Right kidney (tissue), 1 donor: ENCODE results near the gene NR6A1.
A peak's percentile ranks its signal among the peaks of the same experiment; 100 is the strongest.

Experiments used
- DNase-seq: peaks from one replicate; pipeline ENCODE4 v3.0.0-alpha.2; 2016

Gene NR6A1

DNA sequence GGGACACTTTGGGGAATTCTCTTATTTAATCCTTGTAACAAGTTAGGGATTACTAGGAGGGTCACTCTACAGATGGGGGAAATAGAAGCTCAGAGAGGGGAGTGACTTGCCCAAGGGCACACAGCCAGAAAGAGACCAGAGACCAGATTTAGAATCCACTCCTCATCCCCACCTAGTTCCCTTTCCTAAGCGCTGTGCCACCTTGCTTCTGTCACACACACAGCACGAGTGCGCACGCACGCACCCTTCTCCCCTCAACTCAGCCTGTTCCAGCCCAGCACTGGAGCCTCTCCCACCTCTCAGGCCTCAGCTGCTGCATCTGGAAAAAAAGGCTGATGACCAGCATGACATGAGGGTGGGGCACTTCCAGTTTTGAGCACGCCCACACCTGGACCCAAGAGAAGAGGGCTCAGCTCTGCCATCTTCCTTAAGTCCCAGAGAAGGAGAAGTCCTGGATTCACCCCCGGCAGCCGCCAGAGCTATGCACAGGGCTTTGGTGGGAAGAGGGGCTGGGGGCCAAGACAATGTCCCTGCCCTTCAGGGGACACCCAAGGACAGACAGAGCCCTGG is 282.4 kb downstream of the NR6A1 start:
- no peak for DNase-seq

DNA sequence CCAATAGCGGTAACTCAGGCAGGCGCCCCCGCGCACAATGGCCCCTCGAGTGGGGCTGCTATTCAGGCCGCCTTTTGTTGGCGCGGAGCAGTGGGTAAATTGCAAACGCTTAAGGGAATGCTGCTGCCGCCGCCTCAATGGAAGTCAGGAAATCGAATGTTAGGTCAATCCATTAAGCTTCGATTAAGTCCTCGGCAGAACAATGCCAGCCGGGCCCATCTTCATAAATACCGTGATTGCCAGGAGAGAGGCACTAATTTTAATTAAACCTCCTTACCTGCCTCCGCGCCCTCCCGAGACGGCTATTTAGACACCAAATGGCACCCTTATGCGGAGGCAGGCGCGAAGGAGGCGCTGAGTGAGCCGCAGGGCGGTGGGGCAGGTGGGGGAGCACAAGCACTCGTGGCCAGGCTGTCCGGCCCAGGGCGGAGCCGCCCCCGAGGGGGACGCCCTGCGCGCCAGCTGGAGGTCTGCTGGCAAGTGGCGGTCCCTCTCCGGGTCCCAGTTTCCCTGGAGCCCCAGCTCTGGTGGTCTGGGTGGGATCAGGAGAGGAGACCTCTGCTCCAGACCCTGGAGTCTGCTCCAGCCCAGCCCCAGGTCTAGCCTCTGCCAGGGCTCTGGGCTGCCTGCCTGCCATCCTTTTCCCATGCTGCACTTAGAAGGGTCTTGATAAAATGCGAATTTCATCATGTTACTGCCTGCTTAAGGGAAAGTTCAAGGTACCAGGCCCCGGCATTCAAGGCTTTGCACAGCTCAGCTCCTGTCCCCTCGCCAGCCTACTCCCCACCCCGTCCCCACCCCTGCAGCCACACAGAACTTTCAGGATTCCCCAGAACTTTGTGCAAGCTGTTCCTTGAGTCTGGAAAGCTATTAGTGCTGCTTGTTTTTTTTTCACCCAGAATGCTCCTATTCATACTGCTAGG is 283.6 kb downstream of the NR6A1 start:
- DNase-seq = no peak

DNA sequence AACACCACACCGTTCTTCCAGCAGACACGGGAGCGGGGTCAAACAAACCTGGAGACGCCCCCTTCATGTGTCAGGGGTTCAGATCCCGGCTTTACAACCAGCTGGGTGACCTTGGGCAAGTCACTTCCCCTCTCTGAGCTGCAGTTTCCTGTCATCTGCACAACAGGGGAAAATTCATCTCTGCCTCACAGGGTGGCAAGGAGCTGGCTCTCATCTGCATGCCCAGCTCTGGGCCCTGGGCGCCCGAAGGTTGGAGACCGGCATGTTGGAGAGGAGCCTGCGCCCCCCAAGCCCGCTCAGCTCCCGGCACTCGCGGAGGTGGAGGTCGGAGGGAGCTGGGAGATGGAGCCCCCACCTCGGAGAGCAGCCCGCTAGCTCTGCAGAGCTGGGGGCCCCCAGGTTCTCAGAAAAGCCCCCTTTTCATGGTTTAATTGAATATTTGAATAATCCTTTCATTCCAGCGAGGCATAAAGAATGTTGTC is 284.3 kb downstream of the NR6A1 start:
- no peak for DNase-seq

DNA sequence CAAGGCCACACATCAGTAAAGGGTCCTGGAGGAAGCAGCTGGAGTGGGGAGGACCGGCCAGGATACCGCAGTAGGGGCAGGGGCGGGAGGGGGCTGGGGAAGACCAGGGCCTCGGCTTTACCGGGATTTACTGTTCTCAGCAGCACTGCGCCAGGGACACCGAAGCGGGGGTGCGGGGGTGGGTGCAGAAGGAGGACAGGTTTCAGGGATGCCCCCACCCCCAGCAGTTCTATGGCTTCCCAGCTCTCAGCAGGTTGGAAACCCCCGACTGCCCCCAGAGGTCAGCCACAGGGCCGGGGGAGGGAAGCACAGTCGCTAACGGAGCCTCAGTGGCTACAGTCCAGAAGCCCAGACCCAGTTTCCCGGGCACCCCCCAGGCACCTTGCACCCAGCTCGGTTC is 285.2 kb downstream of the NR6A1 start:
- no peak for DNase-seq

DNA sequence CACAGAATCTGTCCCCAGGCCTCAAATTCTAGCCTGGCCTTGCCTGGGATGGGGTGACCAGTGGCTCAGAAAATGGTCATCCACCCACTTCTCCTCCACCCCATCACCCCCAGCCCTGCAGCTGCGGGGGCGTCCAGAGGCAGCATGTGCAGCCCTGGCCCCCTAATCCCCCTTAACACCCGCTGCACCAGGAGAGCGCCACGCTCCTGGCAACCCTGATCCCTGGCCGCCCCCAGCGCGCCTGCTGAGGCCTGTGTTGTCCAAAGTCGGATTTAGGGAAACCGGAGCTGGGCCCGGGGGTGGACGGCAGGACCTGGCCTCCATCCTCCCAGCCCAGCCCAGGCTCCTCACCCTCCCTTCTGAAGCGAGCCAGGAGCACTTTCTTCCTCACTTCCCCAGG is 285.9 kb downstream of the NR6A1 start:
- no peak for DNase-seq

DNA sequence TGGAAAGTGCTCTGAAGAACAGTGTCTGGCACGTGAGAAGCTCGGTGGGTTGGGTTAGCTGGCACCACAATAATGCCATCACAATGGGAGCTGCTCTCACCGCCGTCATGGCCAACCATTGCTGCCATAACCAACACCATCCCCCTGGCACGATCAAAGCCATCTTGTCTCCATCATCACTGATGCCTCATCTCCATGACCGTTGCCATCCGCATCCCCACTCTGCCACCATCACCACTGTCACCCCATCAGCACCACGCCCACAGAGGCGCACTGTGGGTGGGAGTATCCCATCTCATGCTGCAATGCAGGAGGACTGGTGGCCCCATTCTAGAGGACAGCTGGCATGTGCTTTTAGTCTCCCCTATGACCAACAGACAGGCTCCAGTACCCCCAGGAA is 287.6 kb downstream of the NR6A1 start:
- DNase-seq = no peak

DNA sequence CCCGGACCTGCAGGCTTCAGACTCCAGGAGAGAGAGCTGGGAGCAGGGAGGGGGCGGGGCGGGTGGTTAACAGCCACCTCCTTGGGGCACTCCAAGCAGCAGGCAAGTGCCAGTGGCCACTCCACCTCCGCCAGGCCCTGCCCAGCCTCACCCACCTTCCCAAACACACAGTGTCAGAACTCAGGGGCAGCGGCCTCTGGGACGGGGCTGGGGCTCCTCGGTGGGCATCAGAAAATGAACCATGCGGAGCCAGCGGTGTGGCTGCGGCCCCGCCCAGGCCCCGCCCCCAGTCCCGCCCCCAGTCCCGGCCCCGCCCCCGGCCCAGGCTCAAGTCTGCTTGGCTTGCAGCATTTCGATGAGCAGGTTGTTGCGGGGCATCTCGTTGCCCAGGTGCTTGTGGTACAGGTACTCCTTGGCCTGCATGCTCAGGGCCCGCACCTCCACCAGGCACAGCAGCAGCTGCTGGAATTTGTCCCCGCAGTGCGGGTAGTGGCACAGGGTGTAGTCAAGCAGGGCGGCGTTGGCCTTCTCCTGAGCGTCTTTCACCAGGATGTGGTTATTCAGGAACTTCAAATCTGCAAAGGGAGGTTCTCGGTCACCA is 288.6 kb downstream of the NR6A1 start:
- no peak for DNase-seq

DNA sequence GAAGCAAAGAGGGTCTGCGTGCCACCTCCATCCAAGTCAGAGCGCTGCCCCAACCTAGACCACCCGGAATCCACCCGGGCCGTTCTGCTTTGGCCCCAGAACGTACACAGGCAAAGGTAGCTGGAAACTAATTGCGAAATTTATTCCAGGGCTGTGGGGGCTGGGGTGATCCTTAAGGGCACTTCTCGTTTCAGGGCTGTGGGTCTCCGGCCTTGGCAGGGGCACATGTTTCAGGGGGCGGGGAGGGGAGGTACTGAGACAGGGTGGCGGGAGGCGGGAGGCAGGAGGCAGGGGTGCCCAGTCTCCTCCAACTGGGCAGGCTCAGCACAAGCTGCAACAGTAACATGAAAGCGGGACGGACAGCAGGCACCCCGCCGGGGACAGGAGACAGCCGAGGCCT is 290.0 kb downstream of the NR6A1 start:
- no peak for DNase-seq

DNA sequence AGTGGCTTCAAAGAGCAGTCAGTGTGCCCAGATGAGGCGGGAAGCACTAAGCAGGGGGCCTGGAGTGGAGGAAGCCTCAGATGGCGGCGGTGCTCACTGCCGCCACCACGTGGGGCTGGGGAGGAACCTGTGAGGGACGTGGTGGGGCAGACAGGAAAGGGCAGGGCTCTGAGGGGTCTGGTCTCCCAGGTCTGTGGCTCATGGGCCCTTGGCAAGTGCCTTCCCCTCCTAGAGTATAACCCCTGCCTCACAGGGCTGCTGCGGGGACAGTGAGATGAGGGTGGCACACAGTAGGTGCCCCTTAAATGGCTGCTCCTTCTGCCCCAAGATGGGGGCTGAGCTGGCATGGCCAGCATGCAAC is 290.5 kb downstream of the NR6A1 start:
- DNase-seq = no peak

DNA sequence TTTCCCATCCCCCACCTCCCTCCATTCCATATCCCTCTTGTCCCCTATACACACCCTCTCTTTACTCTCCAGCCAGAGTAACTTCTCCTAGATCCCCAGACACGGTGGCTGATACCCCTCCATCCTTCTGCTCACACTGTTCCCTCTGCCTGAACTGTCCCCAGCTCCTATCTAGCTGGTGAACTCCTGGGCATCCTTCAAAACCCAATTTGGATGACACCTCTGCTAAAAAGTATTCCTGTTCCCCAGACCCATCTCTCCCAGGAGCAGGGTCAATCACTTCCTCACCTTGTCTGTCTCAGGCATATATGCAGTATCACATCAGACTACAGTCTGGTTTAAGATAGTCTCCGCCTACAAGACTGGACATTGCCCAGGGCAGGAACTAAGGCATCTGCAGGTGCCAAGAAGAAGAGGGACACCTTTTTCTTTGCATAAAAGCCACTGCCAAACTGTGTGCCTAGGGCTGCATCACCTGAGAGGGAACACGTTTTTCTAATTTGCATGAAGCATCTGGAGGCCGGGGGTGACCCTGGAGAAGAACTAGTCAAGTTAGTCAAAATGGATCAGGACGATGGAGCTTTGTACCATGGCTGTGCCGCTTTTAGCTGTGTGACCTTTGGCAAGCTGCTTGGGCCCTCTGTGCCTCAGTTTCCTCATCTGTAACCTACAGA is 291.0 kb downstream of the NR6A1 start:
- no peak for DNase-seq

DNA sequence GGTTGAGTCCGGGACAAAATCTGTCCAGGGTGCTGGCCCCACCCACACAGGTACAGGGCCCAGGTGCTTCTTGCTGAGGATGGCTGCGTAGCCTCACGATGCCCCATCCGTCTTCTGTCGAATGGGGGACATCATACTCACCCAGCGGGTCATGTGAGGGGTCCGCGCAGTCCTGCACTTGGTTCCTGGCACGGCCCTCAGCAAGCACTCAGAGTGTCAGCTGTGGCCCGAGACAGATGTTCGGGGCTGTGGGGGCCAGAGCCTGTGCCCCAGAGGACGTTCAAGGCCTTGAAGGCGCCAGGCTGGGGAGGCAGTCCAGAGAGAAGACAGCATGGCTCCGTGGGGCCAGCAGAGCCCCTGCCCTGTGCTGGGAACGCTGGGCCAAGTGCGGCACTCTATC is 291.7 kb downstream of the NR6A1 start:
- DNase-seq = no peak

DNA sequence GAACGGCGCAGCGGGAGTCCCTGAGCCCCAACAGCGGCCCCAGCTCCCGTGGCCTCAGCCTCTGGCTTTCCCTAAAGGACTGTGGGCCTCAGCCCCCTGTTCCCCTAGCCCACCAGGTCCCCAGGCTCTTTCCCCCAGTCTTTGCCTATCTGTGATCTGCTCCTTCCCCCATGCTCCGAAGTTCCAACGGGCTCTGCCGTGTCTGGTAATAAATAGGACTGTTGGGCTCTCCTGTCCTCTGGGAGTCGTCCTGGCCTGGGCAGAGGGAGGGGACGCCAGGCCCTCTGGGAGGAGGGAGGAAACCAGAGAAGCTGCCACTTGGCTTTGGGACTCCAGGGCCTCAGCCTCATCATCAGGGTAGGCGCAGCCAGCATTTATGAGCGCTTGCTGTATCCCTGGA is 292.8 kb downstream of the NR6A1 start:
- no peak for DNase-seq

DNA sequence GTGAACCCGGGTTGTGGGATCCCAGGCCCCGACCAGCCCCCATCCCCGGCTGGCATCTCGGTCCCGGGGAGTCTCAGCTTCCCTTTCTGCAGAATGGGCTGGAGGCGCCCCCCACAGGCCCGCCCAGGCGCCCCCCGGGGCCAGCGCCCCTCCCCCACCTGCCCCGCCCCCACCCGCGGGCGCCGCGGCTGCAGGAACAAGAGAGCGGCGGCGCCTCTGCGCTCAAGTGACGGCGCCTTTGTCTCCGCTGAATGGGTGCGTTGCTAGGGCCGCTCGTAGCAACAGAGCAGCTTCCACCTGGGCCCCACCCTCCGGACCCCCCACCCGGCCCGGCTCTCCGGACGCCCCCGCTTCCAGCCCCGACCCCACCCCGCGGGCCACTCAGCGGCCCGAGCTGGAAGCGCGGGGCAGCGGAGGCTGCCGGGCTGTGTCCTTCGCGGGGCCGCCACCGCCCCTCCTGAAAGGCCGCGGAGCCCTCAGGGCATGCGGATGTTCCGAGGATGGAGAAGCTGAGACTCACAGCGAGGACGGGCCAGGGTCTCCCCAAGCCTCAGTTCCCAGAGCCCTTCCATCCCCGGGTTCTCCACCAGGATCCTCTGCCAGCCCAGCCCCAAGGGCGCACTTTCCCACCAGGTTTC is 293.3 kb downstream of the NR6A1 start:
- peak; percentile 46 for DNase-seq

DNA sequence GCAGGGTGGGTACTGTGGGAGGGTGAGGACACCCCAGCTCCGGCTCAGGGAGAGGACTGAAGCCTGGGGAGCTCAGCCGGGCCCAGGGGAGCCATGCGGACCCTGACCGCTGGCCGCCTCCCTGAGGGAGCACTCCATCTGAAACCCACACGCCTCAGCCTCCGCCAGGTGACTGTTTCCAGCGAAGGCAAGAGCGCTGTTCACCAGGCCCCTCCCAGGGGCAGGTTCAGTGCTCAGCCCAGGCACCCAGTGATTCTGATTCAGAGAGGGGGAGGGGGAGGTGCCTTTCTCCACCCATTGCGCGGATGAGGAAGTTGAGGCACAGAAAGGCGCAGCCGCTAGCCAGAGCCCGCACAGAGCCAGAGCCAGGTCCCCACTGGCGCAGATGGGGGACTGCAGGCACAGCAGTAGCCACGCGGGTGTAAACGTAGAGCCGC is 293.9 kb downstream of the NR6A1 start:
- no peak for DNase-seq

DNA sequence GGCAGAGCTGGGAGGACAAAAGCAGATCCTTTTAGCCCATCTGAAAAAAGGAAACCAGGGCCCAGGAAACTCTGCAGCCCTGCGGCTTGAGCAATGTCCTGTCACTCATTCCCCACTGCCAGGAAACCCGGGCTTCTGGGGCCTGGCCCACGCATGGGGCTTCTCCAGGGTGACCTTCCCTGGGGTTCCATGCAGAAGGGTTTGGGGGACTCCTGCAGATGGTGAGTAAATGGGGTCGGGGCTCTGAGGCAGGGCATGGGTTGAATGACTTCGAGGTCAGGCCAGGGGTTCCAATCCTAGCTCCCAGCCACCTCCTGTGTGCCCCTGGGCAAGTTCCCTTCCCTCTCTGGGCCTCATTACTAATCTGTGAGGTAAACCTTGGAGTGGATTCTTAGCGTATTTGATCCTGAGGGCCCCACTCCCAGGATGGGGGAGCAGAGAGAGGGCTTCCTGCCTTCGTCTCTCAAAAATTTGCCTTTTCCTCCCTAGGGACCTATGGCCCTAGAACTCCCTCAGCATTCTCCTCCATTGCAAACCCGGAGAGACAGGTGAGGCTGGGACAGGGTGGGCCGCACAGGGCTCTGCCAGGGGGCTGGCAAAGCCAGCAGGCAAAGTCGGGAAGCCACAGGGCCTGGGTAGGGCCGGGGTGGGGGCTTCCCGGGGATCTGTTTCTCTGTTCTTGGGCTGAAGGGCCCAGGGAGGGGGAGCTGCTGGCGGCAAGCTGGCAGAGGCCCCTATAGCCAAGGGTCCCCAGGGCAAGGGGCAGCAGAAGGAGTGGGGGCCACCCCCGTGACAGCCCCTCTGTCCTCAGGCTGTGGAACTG is 295.0 kb downstream of the NR6A1 start:
- no peak for DNase-seq

DNA sequence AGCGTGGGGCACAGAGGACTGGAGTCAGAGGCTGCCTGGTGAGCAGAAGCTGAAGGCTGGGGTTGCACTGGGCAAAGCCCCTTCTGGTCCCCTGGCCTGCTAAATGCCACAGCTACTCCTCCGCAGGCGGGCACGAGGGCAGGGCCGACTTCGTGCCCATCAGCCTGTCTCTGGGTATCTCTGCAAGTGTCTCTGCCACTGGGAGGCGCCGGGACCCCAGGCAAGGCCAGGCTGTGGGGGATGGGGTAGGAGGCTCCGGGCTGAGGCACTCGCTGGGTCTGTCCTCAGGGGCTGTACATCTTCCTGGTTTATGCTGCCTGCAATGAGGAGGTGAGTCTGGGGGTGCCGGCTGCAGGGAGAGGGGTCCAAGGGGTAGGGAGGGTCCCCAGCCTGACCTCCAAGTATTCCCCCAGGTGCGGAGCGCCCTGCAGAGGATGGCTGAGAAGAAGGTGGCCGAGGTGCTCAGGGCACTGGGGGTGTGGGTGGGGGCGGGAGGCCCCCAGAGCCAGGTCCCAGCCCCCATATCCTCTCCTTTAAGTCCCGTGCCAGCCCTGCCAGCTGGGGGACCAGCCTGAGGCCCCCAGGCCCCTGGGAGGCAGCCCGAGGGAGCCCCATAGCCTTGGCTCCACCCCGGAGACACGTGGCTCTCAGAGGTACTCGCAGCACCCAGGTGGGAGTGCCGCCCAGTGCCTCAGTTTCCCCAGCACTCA is 295.8 kb downstream of the NR6A1 start:
- DNase-seq = no peak

DNA sequence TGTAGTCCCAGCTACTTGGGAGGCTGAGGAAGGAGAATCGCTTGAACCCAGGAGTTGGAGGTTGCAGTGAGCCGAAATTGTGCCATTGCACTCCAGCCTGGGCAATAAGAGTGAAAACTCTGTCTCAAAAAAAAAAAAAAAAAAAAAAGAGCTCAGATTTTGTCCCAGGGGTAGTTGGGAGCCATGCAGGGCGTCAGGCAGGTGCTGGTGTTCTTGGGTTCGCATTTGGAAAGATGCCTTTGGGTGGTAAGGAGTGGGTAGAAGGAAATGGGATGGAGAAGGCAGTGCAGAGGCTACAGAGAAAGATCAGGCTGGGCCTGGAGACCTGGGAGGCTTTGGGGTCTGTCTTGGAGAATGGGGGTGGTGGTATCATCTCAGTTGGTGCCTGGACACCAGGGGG is 297.0 kb downstream of the NR6A1 start:
- no peak for DNase-seq

DNA sequence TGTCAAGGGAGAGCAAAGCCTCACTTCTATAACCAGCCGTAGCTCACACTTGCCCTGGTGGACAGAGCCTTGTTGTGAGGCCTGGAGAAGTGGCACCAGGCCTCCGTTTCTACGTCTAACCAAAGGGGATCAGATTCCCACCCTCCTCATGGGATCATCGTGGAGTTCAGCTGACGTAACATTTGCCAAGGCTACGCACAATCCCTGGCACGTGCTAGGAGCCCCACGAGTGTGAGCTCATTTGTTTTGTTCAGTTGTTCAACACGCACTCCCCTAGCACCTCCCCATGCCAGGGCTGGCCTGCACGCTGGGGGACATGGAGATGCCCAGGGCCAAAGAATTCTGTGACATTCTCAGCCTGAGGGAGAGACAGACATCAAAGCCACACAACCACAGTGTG is 297.8 kb downstream of the NR6A1 start:
- no peak for DNase-seq

DNA sequence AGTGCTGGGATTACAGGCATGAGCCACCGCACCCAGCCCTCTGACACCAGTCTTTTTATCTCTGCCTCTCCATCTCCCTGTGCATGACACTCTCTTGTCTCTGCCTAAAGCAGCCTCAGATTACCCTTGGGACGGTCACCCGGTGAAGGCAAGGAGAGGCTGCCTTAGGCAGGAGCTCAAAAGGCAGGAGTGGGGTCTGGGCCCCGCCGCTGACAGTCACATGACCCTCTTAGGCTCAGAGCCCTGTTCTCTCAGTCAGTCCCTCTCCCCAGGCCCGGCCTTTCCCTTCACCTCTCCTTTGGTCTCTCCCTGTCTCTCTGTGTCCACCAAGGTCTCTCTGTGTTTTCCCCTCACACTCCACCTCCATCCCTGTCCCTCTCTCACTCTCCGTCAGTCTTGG is 298.3 kb downstream of the NR6A1 start:
- no peak for DNase-seq

DNA sequence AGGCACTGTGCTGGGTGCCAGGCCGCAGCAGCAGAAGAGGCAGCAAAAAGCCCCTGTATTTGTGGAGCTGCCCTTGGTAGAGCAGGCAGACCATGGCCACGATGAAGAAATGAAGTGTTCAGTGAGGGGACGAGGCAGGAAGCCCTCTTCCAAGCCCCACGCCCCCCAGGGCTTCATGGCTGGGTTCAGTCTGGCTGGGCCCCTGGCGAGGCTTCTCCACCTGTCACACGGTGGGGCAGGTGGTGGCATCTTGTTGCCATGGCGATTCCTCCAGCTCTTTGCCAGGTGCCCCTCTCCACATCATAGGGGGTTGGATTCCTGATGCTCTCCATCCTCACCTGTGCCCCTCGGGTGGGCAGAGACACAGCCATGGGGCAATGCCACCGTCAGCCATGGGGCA is 299.4 kb downstream of the NR6A1 start:
- DNase-seq = no peak

DNA sequence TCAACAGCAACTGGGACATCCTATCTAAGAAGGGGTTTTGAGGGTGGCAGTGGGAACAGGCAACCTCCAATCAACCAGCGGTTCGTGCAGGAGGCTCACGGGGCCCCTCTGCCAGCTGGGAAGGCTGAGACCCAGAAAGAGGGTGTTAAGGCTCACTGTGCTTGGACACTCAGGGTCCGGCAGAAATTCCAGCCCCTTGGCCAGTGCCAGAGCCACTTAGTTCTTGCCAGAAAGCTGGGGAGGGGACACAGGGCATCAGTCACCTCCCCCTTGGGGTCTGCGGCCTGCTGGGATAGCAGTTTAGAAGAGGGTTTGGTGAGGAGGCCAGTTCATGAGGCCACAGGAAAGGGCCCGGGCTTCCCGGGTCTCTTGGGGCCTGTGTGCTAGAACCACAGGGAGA is 300.4 kb downstream of the NR6A1 start:
- no peak for DNase-seq
